ENCODE data around the gene CAMK2N1.

The CAMK2N1 gene

GRCh38 chr1:20477348-20478056, 8.5 kb downstream of the CAMK2N1 start:
- H3K4me3 ChIP-seq (ENCODE audit: low read length) = no peak overlapping the region
- TF ChIP-seq ZNF274 (IDR thresholded peaks at IDR 0.05; ENCODE audit: low read depth, low read length) = no peak

- no peak overlapping the region for H3K4me3 ChIP-seq (ENCODE audit: low read length)
These were observed 9.6 kb downstream of the CAMK2N1 start for GRCh38 chr1:20476265-20477038.

GRCh38 chr1:20474996-20475395, 11.0 kb downstream of the CAMK2N1 start:
- no peak for TF ChIP-seq ZNF274 (IDR thresholded peaks at IDR 0.05; ENCODE audit: low read depth, low read length)
- no peak overlapping the region for H3K4me3 ChIP-seq (ENCODE audit: low read length)

More at GRCh38 chr1:20476265-20477038, 9.6 kb downstream of the CAMK2N1 start:
- no peak for TF ChIP-seq ZNF274 (IDR thresholded peaks at IDR 0.05; ENCODE audit: low read depth, low read length)

GRCh38 chr1:20474333-20474975, 11.6 kb downstream of the CAMK2N1 start:
- no peak for TF ChIP-seq ZNF274 (IDR thresholded peaks at IDR 0.05; ENCODE audit: low read depth, low read length)
- no peak overlapping the region for H3K4me3 ChIP-seq (ENCODE audit: low read length)

- no peak overlapping the region for H3K4me3 ChIP-seq (ENCODE audit: low read length)
- TF ChIP-seq ZNF274 (IDR thresholded peaks at IDR 0.05; ENCODE audit: low read depth, low read length) = no peak
These were observed 12.1 kb downstream of the CAMK2N1 start for GRCh38 chr1:20473894-20474293.

- H3K4me3 ChIP-seq (ENCODE audit: low read length) = no peak overlapping the region
- no peak for TF ChIP-seq ZNF274 (IDR thresholded peaks at IDR 0.05; ENCODE audit: low read depth, low read length)
These were observed 12.9 kb downstream of the CAMK2N1 start for GRCh38 chr1:20472860-20473711.

- no peak for TF ChIP-seq ZNF274 (IDR thresholded peaks at IDR 0.05; ENCODE audit: low read depth, low read length)
- no peak overlapping the region for H3K4me3 ChIP-seq (ENCODE audit: low read length)
These were observed 13.9 kb downstream of the CAMK2N1 start for GRCh38 chr1:20472121-20472520.

- TF ChIP-seq ZNF274 (IDR thresholded peaks at IDR 0.05; ENCODE audit: low read depth, low read length) = no peak
- H3K4me3 ChIP-seq (ENCODE audit: low read length) = no peak overlapping the region
These were observed 15.8 kb downstream of the CAMK2N1 start for GRCh38 chr1:20470194-20470593.

GRCh38 chr1:20469406-20470076, 16.5 kb downstream of the CAMK2N1 start:
- no peak for TF ChIP-seq ZNF274 (IDR thresholded peaks at IDR 0.05; ENCODE audit: low read depth, low read length)
- H3K4me3 ChIP-seq (ENCODE audit: low read length) = no peak overlapping the region

GRCh38 chr1:20466273-20466672, 19.7 kb downstream of the CAMK2N1 start:
- TF ChIP-seq ZNF274 (IDR thresholded peaks at IDR 0.05; ENCODE audit: low read depth, low read length) = no peak
- H3K4me3 ChIP-seq (ENCODE audit: low read length) = no peak overlapping the region

- TF ChIP-seq ZNF274 (IDR thresholded peaks at IDR 0.05; ENCODE audit: low read depth, low read length) = no peak
These were observed 20.8 kb downstream of the CAMK2N1 start for GRCh38 chr1:20465187-20465586.

GRCh38 chr1:20463502-20463901, 22.5 kb downstream of the CAMK2N1 start:
- TF ChIP-seq ZNF274 (IDR thresholded peaks at IDR 0.05; ENCODE audit: low read depth, low read length) = no peak
- no peak overlapping the region for H3K4me3 ChIP-seq (ENCODE audit: low read length)

More at GRCh38 chr1:20465187-20465586, 20.8 kb downstream of the CAMK2N1 start:
- H3K4me3 ChIP-seq (ENCODE audit: low read length) = no peak overlapping the region

- no peak overlapping the region for H3K4me3 ChIP-seq (ENCODE audit: low read length)
- TF ChIP-seq ZNF274 (IDR thresholded peaks at IDR 0.05; ENCODE audit: low read depth, low read length) = no peak
These were observed 23.6 kb downstream of the CAMK2N1 start for GRCh38 chr1:20462397-20462796.
